Fibroblast of villous mesenchyme (primary cell): Measurements from ENCODE around the gene THSD4. TPM values are rescaled to one million over a fixed set of nuclear protein-coding genes. Genes with fewer than 3 reads are reported as not detected.
"Not testable (repeated sequence)": the region's sequence is repeated elsewhere in the genome, so short reads cannot be mapped to it uniquely, and the experiment has no call there.

Experiments used
- DNase-seq: peaks from one replicate; pipeline ENCODE4 v3.0.0-alpha.2; 2010; ENCODE audit warnings: low read depth
- H3K4me3 ChIP-seq: 2 replicates; pipeline ENCODE4 v1.5.1; 2011; ENCODE audit warnings: low read depth, mild to moderate bottlenecking, low read length
- CTCF ChIP-seq: IDR thresholded peaks from 2 replicates; pipeline ENCODE4 v1.5.1; 2012; ENCODE audit warnings: low read depth, mild to moderate bottlenecking, low read length; ENCODE audit not compliant: insufficient read depth
- total RNA-seq: library from RNA; depleted of rRNA; stranded (reverse); fragments of >200 nt; gene quantifications from 2 replicates; pipeline ENCODE4 v1.2.3, GENCODE V29; 2012

The THSD4 gene
- total RNA-seq, 1 donor: 76.4 TPM

- DNase-seq: peak; percentile 23
- no peak overlapping the region for H3K4me3 ChIP-seq
- no peak for TF ChIP-seq CTCF
These were observed 285.0 kb downstream of the THSD4 start for GRCh38 chr15:71400294-71400693.

DNA sequence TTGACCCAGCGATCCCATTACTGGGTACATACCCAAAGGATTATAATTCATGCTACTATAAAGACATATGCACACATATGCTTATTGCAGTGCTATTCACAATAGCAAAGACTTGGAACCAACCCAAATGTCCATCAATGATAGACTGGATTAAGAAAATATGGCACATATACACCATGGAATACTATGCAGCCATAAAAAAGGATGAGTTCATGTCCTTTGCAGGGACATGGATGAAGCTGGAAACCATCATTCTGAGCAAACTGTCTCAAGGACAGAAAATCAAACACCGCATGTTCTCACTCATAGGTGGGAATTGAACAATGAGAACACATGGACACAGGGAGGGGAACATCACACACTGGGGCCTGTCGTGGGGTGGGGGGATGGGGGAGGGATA lies 286.5 kb downstream of the THSD4 start:
- DNase-seq: not testable (repeated sequence)

GRCh38 chr15:71409541-71409940 lies 294.3 kb downstream of the THSD4 start:
- no peak overlapping the region for H3K4me3 ChIP-seq
- no peak for TF ChIP-seq CTCF
- peak; percentile 21 for DNase-seq

More for the DNA sequence above, 286.5 kb downstream of the THSD4 start:
- not testable (repeated sequence) for H3K4me3 ChIP-seq

GRCh38 chr15:71410347-71410746 lies 295.1 kb downstream of the THSD4 start:
- H3K4me3 ChIP-seq: no peak overlapping the region
- DNase-seq: no peak
- TF ChIP-seq CTCF: no peak

- no peak overlapping the region for H3K4me3 ChIP-seq
- TF ChIP-seq CTCF: no peak
These were observed 296.5 kb downstream of the THSD4 start for GRCh38 chr15:71411538-71412482.

GRCh38 chr15:71413419-71413818 lies 298.1 kb downstream of the THSD4 start:
- DNase-seq: no peak
- TF ChIP-seq CTCF: no peak
- no peak overlapping the region for H3K4me3 ChIP-seq

More at GRCh38 chr15:71411538-71412482, 296.5 kb downstream of the THSD4 start:
- peak; percentile 42 for DNase-seq

- no peak for TF ChIP-seq CTCF
- no peak for DNase-seq
- no peak overlapping the region for H3K4me3 ChIP-seq
These were observed 299.6 kb downstream of the THSD4 start for GRCh38 chr15:71414853-71415252.
